ENCODE results near the gene TAOK1.
"Not testable (repeated sequence)": the region's sequence is repeated elsewhere in the genome, so short reads cannot be mapped to it uniquely, and the experiment has no call there.

TAOK1 gene

DNA sequence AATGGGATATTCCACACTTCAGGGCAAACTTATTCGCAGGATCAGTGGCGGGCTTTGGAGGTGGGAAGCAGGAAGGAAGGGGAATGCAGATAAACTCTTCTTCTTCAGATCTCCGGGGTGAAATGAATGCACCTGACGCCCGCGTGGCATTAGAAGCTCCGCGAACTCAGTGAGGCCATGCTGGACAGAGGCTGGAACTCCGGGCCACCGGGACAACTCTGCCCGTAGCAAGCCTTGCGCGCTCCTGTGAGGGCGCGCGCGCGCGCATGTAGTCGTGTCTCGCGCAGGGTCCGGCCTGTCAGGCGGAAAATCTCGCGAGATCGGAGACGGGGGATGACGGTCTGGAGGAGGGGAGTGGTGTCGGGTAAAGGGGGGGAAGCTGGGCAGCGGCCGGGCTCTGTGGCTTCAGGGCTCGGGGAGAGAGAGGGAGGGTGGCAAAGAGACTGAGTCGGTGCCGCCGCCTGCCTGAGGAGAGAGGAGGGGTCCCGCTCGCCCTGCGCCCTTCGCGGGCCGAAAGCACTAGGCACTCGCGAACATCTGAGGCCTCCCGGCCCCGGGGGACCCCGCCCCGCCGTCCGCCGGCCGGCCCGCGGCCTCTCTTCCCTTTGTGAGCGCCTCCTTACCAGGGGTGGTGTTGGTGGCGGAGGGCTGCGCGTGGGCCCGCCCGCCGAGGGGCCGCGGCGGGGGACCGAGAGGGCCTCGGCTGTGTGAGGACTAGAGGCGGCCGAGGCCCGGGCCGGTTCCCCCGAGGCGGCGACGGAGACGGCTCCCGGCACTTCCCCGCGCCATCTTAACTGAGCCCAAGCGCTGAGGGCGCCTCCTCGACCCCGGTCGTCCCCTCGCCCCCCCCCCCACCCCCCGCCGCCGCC is at the start of gene TAOK1:
TSS of gene TAOK1 (plus strand) at position 382 of the 869 bp plus-strand sequence. CDS start 61,186 bp downstream, outside the sequence.
- Mint-ChIP-seq H3K9me3 (ENCODE audit: low read depth) (no peaks in the 10 kb centered on the region), H3K4me3 (peak within 1 kb of the TSS; percentile 98), H3K36me3 (peaks cover 4% of the 10 kb centered on the region), H3K4me1 (ENCODE audit: low read depth) (peaks cover 41% of the 10 kb centered on the region), H3K27ac (peak within 1 kb of the TSS; percentile 96), H3K27me3 (no peaks in the 10 kb centered on the region)

DNA sequence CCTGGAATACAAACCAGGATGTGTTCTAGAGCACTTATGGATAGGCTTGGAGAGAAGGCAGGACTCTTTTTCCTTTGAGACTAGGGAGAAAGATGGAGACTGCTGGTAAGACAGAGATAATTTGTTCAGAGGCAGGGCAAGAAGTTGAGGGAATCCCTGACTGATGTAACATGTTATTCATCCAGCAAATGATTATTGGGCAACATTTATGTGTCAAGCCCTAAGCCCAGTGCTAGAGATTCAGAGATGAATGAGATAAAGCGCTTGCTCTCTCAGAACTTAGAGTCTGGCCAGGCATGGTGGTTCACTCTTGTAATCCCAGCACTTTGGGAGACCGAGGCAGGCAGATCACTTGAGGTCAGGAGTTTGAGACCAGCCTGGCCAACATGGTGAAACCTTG is 48.4 kb upstream of the TAOK1 start:
- H3K36me3 Mint-ChIP-seq, result peaks cover 3% of the 10 kb centered on the region
- no peaks in the 10 kb centered on the region for H3K9me3 Mint-ChIP-seq (ENCODE audit: low read depth)
- no peak overlapping the region for H3K27ac Mint-ChIP-seq
- H3K27me3 Mint-ChIP-seq, result peaks cover 3% of the 10 kb centered on the region
- H3K4me1 Mint-ChIP-seq (ENCODE audit: low read depth), result no peaks in the 10 kb centered on the region
- no peak overlapping the region for H3K4me3 Mint-ChIP-seq

DNA sequence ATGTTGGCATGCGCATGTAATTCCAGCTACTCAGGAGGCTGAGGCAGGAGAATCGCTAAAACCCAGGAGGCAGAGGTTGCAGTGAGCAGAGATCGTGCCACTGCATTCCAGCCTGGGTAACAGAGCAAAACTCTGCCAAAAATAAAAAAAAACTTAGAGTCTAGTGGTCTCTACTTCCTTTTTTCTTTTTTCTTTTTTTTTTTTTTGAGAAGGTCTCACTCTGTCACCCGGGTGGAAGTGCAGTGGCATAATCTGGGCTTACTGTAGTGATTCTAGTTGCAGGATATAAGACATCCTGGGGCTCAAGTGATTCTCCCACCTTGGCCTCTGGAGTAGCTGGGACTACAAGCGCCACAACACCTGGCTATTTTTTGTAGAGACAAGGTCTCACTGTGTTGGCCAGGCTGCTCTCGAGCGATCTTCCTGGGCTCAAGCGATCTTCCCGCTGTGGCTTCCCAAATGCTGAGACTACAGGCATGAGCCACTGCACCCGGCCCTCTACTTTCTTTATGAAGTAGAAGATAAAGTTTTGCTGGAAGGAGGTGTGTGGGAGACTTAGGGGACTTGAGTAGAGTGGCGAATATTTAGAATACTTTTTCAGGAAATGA is 47.9 kb upstream of the TAOK1 start:
- Mint-ChIP-seq H3K36me3 (peaks cover 3% of the 10 kb centered on the region), H3K4me3 (no peak overlapping the region), H3K4me1 (ENCODE audit: low read depth) (no peaks in the 10 kb centered on the region), H3K27ac (no peak overlapping the region), H3K9me3 (ENCODE audit: low read depth) (no peaks in the 10 kb centered on the region), H3K27me3 (peaks cover 3% of the 10 kb centered on the region)

DNA sequence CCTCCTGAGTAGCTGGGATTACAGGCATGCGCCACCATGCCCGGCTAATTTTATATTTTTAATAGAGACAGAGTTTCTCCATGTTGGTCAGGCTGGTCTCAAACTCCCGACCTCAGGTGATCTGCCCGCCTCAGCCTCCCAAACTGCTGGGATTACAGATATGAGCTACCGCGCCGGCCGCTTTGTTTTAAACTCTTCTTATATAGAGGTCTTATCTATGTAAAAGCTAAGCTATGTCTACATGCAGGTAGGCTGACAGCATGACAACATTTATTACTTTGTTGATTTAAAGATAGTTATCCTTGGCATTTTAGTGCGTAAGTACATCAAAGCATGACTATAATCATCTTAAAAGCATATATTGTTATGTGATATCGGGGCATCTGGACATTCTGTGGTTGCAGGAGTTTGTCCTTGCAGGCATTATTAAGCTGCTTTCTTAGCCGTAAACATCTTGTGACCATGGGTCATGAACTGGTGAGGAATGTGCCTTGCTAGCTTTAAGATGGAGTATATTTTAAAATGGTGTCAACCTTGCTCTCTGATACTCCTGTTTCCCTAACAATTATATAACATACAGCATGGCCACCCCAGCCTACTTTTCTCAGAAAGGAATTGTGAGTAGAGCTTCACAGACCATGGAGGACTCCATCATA is 45.8 kb upstream of the TAOK1 start:
- Mint-ChIP-seq H3K27me3 (peaks cover 3% of the 10 kb centered on the region), H3K36me3 (peaks cover 3% of the 10 kb centered on the region)

DNA sequence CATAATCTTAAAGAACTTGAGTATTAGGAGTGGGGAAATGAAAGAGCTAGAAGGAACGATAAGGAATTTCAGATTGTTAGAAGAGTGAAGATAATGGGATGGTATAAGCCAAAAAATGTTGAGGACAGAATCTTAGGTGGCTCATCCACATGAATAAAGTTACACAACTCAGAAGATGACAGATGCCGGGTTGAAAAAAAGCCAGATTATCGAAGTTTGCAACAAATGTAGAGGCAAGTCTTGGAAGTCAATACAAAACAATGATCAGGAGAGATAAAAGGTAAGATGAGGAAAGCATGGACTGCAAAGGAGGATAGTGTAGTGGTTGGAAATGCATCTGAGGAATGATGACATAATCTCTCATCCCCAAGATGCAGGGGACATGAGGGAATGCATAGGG is 45.1 kb upstream of the TAOK1 start:
- Mint-ChIP-seq H3K9me3 (ENCODE audit: low read depth) (no peaks in the 10 kb centered on the region), H3K4me1 (ENCODE audit: low read depth) (no peaks in the 10 kb centered on the region), H3K27me3 (peaks cover 3% of the 10 kb centered on the region), H3K4me3 (no peak overlapping the region), H3K36me3 (peaks cover 3% of the 10 kb centered on the region), H3K27ac (no peak overlapping the region)

More for the DNA sequence above, 45.8 kb upstream of the TAOK1 start:
- Mint-ChIP-seq H3K9me3 (ENCODE audit: low read depth) (no peaks in the 10 kb centered on the region), H3K4me3 (no peak overlapping the region), H3K4me1 (ENCODE audit: low read depth) (no peaks in the 10 kb centered on the region), H3K27ac (no peak overlapping the region)

DNA sequence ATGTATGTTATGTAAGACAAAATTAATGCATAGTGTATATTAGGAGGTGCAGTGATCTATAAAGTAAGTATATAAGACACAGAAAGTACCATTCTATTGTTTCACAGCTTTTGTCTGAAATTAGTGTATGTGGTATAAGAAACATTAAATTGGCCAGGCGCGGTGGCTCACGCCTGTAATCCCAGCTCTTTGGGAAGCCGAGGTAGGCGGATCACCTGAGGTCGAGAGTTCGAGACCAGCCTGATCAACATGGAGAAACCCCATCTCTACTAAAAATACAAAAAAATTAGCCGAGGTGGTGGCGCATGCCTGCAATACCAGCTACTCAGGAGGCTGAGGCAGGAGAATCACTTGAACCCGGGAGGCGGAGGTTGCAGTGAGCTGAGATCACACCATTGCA is 44.7 kb upstream of the TAOK1 start:
- not testable (repeated sequence) for H3K4me1 Mint-ChIP-seq (ENCODE audit: low read depth); H3K9me3 Mint-ChIP-seq (ENCODE audit: low read depth); H3K27me3 Mint-ChIP-seq; H3K36me3 Mint-ChIP-seq; H3K27ac Mint-ChIP-seq; H3K4me3 Mint-ChIP-seq

DNA sequence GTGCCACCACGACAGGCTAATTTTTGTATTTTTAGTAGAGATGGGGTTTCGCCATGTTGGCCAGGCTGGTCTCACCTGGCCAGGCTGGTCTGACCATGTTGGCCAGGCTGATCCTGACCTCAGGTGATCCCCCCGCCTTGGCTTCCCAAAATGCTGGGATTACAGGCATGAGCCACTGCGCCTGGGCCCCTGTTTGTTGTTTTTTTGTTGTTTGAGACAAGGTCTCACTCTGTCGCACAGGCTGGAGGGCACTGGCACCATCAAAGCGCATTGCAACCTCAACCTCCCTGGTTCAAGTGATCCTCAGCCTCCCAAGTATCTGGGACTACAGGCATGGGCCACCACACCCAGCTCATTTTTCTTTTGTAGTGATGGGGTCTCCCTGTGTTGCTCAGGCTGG is 43.7 kb upstream of the TAOK1 start:
- H3K9me3 Mint-ChIP-seq (ENCODE audit: low read depth), result no peaks in the 10 kb centered on the region
- no peak overlapping the region for H3K27ac Mint-ChIP-seq
- H3K4me1 Mint-ChIP-seq (ENCODE audit: low read depth), result no peaks in the 10 kb centered on the region
- no peak overlapping the region for H3K4me3 Mint-ChIP-seq
- H3K36me3 Mint-ChIP-seq, result peaks cover 3% of the 10 kb centered on the region
- H3K27me3 Mint-ChIP-seq, result peaks cover 3% of the 10 kb centered on the region

DNA sequence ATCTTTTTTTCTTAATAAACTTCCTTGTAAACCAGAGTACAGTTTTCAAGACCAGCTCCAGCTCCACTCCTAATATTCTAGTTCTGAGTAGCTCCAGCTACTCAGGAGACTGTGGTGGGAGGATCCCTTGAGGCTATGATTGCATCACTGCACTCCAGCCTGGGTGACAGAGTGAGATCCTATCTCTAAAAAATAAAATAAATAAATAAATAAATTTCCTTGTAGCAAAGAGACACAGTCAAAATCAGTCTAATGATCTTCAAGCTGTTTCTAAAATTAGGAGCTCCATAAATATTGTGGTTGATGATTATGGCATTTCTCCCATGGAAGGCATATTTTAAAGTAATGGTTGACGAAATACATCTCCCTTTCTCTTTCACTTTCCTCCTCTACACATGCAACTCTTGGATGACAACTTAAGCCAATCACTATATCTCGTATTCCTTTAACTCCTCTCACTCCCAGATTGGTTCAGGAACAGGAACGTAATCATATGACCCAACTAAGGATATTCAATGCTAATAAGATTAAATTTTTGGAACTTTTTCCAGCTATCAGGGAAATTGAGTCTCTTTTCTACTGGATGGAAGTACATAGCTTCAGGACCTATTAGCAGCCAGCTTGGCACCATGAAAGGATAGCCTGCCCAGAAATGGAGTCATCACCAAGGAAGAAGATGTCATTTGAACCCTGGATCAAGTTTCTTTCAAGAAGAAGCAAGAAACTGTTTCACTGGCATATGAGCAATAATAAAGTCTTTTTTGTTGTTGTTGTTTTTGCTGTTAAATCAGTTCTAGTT is 42.1 kb upstream of the TAOK1 start:
- Mint-ChIP-seq H3K27ac (no peak overlapping the region), H3K4me3 (no peak overlapping the region), H3K27me3 (peaks cover 3% of the 10 kb centered on the region), H3K36me3 (peaks cover 3% of the 10 kb centered on the region), H3K4me1 (ENCODE audit: low read depth) (no peaks in the 10 kb centered on the region), H3K9me3 (ENCODE audit: low read depth) (no peaks in the 10 kb centered on the region)

DNA sequence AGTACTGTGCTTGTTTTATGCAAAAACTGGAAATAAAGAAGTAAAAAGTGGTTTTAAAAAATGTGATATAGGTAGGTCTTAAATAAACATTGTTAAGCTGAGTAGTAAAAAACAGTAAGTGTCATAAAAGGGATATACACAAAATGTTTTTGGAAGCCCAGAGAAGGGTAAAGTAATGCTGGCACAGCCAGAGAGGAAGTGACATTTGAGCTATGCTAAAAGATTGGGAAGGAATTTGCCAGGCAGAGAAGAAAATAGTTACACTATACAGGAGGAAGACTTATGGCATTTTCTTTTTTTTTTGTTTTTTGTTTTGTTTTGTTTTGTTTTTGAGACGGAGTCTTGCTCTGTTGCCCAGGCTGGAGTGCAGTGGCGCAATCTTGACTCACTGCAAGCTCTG is 40.8 kb upstream of the TAOK1 start:
- Mint-ChIP-seq H3K36me3 (no peaks in the 10 kb centered on the region), H3K27me3 (no peaks in the 10 kb centered on the region), H3K4me3 (no peak overlapping the region), H3K9me3 (ENCODE audit: low read depth) (no peaks in the 10 kb centered on the region), H3K4me1 (ENCODE audit: low read depth) (no peaks in the 10 kb centered on the region), H3K27ac (no peak overlapping the region)

DNA sequence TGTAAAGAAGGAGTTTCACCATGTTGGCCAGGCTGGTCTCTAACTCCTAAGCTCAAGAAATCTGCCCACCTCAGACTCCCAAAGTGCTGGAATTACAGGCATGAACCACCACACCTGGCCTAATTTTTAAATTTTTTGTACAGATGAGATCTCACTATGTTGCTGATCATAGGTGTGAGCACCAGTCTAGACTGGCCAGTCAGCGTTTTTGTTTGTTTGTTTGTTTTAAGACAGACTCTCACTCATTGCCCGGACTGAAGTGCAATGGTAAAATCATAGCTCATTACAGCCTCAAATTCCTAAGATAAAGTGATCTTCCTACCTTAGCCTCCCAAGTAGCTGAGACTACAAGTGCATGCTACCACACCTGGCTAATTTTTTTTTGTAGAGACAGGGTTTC is 38.0 kb upstream of the TAOK1 start:
- no peak overlapping the region for H3K4me3 Mint-ChIP-seq
- no peaks in the 10 kb centered on the region for H3K36me3 Mint-ChIP-seq
- no peaks in the 10 kb centered on the region for H3K9me3 Mint-ChIP-seq (ENCODE audit: low read depth)
- no peak overlapping the region for H3K27ac Mint-ChIP-seq
- no peaks in the 10 kb centered on the region for H3K4me1 Mint-ChIP-seq (ENCODE audit: low read depth)
- no peaks in the 10 kb centered on the region for H3K27me3 Mint-ChIP-seq

DNA sequence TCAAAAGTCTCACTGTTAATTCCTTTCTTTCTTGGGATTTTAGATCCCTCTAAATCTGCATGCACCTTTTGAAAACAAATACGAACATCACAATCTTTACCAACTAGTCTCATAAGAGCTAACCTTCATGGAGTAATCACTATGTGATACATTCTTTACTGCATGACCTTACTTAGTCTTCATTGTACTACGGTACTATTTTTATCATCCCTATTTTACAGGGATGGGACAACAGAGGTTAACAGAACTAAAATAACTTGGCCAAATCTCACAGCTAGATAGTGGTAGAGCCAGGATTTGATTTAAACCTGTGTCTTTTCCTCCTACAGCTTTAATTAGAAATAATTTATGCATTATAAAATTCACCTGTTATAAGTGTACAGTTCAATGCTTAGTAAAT is 32.9 kb upstream of the TAOK1 start:
- no peaks in the 10 kb centered on the region for H3K9me3 Mint-ChIP-seq (ENCODE audit: low read depth)
- no peaks in the 10 kb centered on the region for H3K27me3 Mint-ChIP-seq
- H3K4me3 Mint-ChIP-seq, result no peak overlapping the region
- peaks cover 2% of the 10 kb centered on the region for H3K36me3 Mint-ChIP-seq
- H3K4me1 Mint-ChIP-seq (ENCODE audit: low read depth), result no peaks in the 10 kb centered on the region
- no peak overlapping the region for H3K27ac Mint-ChIP-seq

DNA sequence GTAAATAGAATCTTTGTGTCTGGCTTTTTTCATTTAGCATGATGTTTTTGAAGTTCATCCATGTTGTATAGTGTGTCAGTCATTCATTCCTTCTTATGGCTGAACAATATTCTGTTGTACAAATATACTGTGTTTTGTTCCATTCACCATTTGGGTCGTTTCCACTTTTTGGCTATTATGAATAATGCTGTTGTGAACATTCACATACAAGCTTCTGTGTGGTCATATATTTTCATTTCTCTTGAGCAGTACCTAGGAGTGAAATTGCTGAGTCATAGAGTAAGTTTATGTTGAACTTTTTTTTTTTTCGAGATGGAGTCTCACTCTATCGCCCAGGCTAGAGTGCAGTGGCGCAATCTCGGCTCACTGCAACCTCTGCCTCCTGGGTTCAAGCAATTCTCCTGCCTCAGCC is 32.3 kb upstream of the TAOK1 start:
- peaks cover 2% of the 10 kb centered on the region for H3K36me3 Mint-ChIP-seq
- H3K4me1 Mint-ChIP-seq (ENCODE audit: low read depth), result no peaks in the 10 kb centered on the region
- H3K27me3 Mint-ChIP-seq, result no peaks in the 10 kb centered on the region
- no peak overlapping the region for H3K27ac Mint-ChIP-seq
- H3K9me3 Mint-ChIP-seq (ENCODE audit: low read depth), result no peaks in the 10 kb centered on the region
- H3K4me3 Mint-ChIP-seq, result no peak overlapping the region

DNA sequence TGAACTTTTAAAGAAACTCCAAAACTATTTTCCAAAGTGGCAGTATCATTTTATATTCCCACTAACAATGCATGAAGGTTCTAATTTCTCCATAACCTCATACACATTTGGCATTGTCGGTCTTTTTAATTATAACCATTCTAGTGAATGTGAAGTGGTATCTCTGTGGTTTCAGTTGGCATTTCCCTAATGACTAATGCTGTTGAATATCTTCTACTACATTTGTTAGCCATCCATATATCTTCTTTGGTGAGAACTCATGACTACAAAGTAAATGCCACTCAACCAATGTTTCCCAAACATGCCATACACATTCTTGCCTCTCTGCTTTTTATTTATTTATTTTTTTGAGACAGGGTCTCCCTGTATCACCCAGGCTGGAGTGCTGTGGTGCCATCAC is 31.7 kb upstream of the TAOK1 start:
- no peak overlapping the region for H3K4me3 Mint-ChIP-seq
- H3K4me1 Mint-ChIP-seq (ENCODE audit: low read depth), result no peaks in the 10 kb centered on the region
- H3K27me3 Mint-ChIP-seq, result no peaks in the 10 kb centered on the region
- H3K9me3 Mint-ChIP-seq (ENCODE audit: low read depth), result no peaks in the 10 kb centered on the region
- no peak overlapping the region for H3K27ac Mint-ChIP-seq
- H3K36me3 Mint-ChIP-seq, result peaks cover 2% of the 10 kb centered on the region

DNA sequence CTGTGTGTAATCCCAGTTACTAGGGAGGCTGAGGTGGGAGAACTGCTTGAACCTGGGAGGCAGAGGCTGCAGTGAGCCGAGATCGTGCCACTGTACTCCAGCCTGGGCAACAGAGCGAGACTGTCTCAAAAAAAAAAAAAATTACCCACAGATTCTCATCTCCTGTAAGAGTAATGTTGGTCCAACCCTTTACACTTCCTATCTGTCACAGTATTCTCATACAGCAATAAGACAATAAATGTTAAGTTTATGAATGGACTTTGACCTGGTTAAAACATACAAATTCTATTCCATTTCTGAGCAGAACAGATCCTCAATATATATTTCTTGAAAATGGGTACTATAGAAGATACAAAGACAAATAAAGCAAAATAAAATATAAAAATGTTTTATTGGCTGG is 30.4 kb upstream of the TAOK1 start:
- Mint-ChIP-seq H3K9me3 (ENCODE audit: low read depth) (no peaks in the 10 kb centered on the region), H3K27me3 (no peaks in the 10 kb centered on the region), H3K27ac (no peak overlapping the region), H3K4me3 (no peak overlapping the region), H3K4me1 (ENCODE audit: low read depth) (no peaks in the 10 kb centered on the region), H3K36me3 (peaks cover 2% of the 10 kb centered on the region)

DNA sequence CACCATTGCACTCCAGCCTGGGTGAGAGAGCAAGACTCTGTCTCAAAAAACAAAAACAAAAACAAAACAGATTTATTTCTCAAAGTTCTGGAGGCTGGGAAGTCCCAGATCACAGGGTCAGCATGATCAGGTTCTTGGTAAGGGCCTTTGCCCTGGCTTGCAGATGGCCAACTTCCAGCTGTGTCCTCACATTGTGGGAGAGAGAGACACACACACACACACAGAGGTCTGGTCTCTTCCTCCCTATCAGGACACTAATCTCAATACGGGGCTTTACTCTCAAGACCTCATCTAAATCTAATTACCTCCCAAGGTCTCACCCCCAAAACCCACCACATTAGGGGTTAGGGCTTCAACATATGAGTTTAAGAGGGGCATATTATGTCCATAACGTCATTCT is 26.4 kb upstream of the TAOK1 start:
- no peaks in the 10 kb centered on the region for H3K27me3 Mint-ChIP-seq
- no peak overlapping the region for H3K4me3 Mint-ChIP-seq
- H3K9me3 Mint-ChIP-seq (ENCODE audit: low read depth), result no peaks in the 10 kb centered on the region
- H3K27ac Mint-ChIP-seq, result no peak overlapping the region
- peaks cover 3% of the 10 kb centered on the region for H3K36me3 Mint-ChIP-seq
- H3K4me1 Mint-ChIP-seq (ENCODE audit: low read depth), result no peaks in the 10 kb centered on the region

Measured in activated naive CD8-positive, alpha-beta T cell (primary cell).